Liver (tissue), 9 donors: Measurements from ENCODE around the gene AKR7A2. TPM values are rescaled to one million over a fixed set of nuclear protein-coding genes. Genes with fewer than 3 reads are reported as not detected.

Experiments
- DNase-seq: peaks from one replicate; pipeline ENCODE4 v3.0.0-alpha.2; 2017; ENCODE audit warnings: low spot score
- H3K27ac ChIP-seq, 2 donors: one replicate each; pipeline ENCODE4 v1.7.0; 2013; ENCODE audit warnings: inconsistent platforms in 2 of 2, low read length in 2 of 2, control low read depth in 1 of 2, low read depth in 1 of 2, mild to moderate bottlenecking in 1 of 2
- H3K27me3 ChIP-seq, 4 donors: one replicate each; pipeline versions ENCODE4 v1.6.1 to v1.7.0; 2013; ENCODE audit warnings: low read length in 3 of 4, inconsistent platforms in 1 of 4, mild to moderate bottlenecking in 1 of 4, moderate library complexity in 1 of 4; ENCODE audit not compliant: control insufficient read depth in 4 of 4, insufficient read depth in 4 of 4
- H3K36me3 ChIP-seq, 4 donors: one replicate each; pipeline versions ENCODE4 v1.6.1 to v1.7.0; 2013; ENCODE audit warnings: low read length in 3 of 4, mild to moderate bottlenecking in 3 of 4, low read depth in 1 of 4, moderate library complexity in 1 of 4; ENCODE audit not compliant: control insufficient read depth in 4 of 4, insufficient read depth in 3 of 4
- H3K4me1 ChIP-seq, 4 donors: one replicate each; pipeline versions ENCODE4 v1.6.1 to v1.7.0; 2013; ENCODE audit warnings: low read length in 3 of 4, mild to moderate bottlenecking in 3 of 4, moderate library complexity in 1 of 4; ENCODE audit not compliant: control insufficient read depth in 4 of 4, insufficient read depth in 4 of 4
- H3K4me3 ChIP-seq, 3 donors: one replicate each; pipeline versions ENCODE4 v1.6.1 to v1.7.0; 2013; ENCODE audit warnings: low read length in 3 of 3, control low read depth in 1 of 3, low read depth in 1 of 3, mild to moderate bottlenecking in 1 of 3
- H3K9ac ChIP-seq, 2 donors: one replicate each; pipeline ENCODE4 v1.7.0; 2013; ENCODE audit warnings: low read length in 2 of 2, mild to moderate bottlenecking in 2 of 2, moderate library complexity in 2 of 2, control low read depth in 1 of 2, low read depth in 1 of 2
- H3K9me3 ChIP-seq, 4 donors: one replicate each; pipeline versions ENCODE4 v1.6.1 to v1.7.0; 2013; ENCODE audit warnings: low read length in 3 of 4; ENCODE audit not compliant: control insufficient read depth in 4 of 4
- EGR1 ChIP-seq, 2 donors: IDR thresholded peaks; 2 replicates each; pipeline ENCODE4 v1.6.1; 2016 to 2018; ENCODE audit warnings: antibody characterized with exemption in 2 of 2, low read depth in 2 of 2
- FOXA1 ChIP-seq: IDR thresholded peaks from 2 replicates; pipeline ENCODE4 v1.6.1; 2016; ENCODE audit warnings: antibody characterized with exemption
- FOXA2 ChIP-seq: IDR thresholded peaks from 2 replicates; pipeline ENCODE4 v1.6.1; 2016; ENCODE audit warnings: antibody characterized with exemption
- GABPA ChIP-seq, 2 donors: IDR thresholded peaks in 1 of 2; conservative IDR thresholded peaks in 1 of 2; 2 replicates each; pipeline ENCODE4 v1.6.1; 2016; ENCODE audit warnings: antibody characterized with exemption in 2 of 2, mild to moderate bottlenecking in 1 of 2, moderate library complexity in 1 of 2
- HNF4A ChIP-seq, 2 donors: conservative IDR thresholded peaks; 2 replicates each; pipeline ENCODE4 v1.6.1; 2016; ENCODE audit warnings: antibody characterized with exemption in 2 of 2, mild to moderate bottlenecking in 2 of 2
- HNF4G ChIP-seq: IDR thresholded peaks from 2 replicates; pipeline ENCODE4 v1.6.1; 2016; ENCODE audit warnings: antibody characterized with exemption
- JUND ChIP-seq, 2 donors: IDR thresholded peaks; 2 replicates each; pipeline ENCODE4 v1.6.1; 2016; ENCODE audit warnings: antibody characterized with exemption in 2 of 2
- NR2F2 ChIP-seq: IDR thresholded peaks from 2 replicates; pipeline ENCODE4 v1.6.1; 2016; ENCODE audit warnings: antibody characterized with exemption
- RXRA ChIP-seq, 2 donors: IDR thresholded peaks; 2 replicates each; pipeline ENCODE4 v1.6.1; 2017 to 2018; ENCODE audit warnings: antibody characterized with exemption in 2 of 2, mild to moderate bottlenecking in 1 of 2
- SP1 ChIP-seq: IDR thresholded peaks from 2 replicates; pipeline ENCODE4 v1.6.1; 2018; ENCODE audit warnings: antibody characterized with exemption, mild to moderate bottlenecking
- TAF1 ChIP-seq: conservative IDR thresholded peaks from 2 replicates; pipeline ENCODE4 v1.6.1; 2016; ENCODE audit warnings: antibody characterized with exemption, mild to moderate bottlenecking
- WGBS: extraction: QIAGEN DNeasy Blood & Tissue Kit; methylation state at CpG from one replicate; pipeline ENCODE4 v1.1.7; 2013; 5-methylcytosine and 5-hydroxymethylcytosine counted together
- polyA plus RNA-seq, 2 donors: library from polyadenylated mRNA; stranded (reverse) in 1 of 2; unstranded in 1 of 2; fragments of 200-250 nt in 1 of 2; fragments of >200 nt in 1 of 2; fragmentation: Nextera tagmentation in 1 of 2; extraction: Ambion mirVana in 1 of 2; gene quantifications; one replicate each; pipeline versions ENCODE4 v1.2.1 to v1.2.3, GENCODE V29; 2013 to 2015
- total RNA-seq, 2 donors: library from RNA; depleted of rRNA; stranded (reverse); fragments of >200 nt; gene quantifications; one replicate each; pipeline ENCODE4 v1.2.3, GENCODE V29; 2014
- TF ChIP-seq, protein P1 (sequence below): fragments of 150-350 bp; IDR thresholded peaks from 2 replicates; pipeline ENCODE4 v1.5.1; 2017; ENCODE audit warnings: improper control_type of control experiment, low read depth, low read length; ENCODE audit not compliant: missing input control
- TF ChIP-seq, protein P2 (sequence below): IDR thresholded peaks from 2 replicates; pipeline ENCODE4 v1.6.1; 2016; ENCODE audit warnings: antibody characterized with exemption
- TF ChIP-seq, protein P3 (sequence below): IDR thresholded peaks from 2 replicates; pipeline ENCODE4 v1.6.1; 2016; ENCODE audit warnings: antibody characterized with exemption, mild to moderate bottlenecking
- donor health status: healthy.
- donor health status: healthy.
- donor health status: healthy.
- donor health status: healthy.
- donor health status: healthy.

The AKR7A2 gene
- total and polyA plus RNA-seq, 4 donors = 41.4 to 63.2 (median 49.8) TPM

DNA sequence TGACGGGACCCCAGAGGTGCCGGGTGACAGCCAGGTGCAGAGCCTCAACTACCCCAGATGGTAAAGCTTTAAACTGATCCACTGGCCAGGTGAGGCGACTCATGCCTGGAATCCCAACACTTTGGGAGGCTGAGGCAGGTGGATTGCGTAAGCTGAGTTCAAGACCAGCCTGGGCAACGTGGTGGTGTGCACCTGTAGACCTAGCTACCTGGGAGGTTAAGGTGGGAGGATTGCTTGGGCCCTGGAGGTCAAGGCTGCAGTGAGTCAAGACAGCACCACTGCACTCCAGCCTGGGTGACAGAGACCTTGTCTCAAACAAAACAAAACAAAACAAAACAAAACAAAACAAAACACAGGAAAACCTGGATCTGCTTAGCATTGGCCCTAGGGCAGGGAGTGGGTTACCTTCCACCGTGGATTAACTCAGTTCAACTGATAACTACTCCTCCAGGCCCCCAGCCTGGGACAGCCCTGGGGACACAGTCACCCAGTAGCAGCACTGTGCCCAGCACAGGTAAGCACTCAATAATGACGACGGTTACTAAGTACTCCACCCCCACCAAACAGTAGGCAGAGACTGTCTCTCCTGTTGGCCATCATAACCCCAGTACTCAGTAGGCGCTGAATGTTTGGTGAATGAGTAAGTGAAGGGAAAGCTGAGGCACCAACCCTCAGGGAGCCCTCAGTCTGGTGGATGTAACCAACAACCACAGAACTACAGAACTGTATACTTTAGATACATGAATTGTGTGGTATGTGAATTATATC is 21.8 kb upstream of the AKR7A2 start (continued):
- no peak for TF ChIP-seq GABPA (IDR thresholded peaks at IDR 0.05 in 1 of 2, conservative IDR thresholded peaks at IDR 0.05 in 1 of 2)
- TF ChIP-seq, protein P1, sequence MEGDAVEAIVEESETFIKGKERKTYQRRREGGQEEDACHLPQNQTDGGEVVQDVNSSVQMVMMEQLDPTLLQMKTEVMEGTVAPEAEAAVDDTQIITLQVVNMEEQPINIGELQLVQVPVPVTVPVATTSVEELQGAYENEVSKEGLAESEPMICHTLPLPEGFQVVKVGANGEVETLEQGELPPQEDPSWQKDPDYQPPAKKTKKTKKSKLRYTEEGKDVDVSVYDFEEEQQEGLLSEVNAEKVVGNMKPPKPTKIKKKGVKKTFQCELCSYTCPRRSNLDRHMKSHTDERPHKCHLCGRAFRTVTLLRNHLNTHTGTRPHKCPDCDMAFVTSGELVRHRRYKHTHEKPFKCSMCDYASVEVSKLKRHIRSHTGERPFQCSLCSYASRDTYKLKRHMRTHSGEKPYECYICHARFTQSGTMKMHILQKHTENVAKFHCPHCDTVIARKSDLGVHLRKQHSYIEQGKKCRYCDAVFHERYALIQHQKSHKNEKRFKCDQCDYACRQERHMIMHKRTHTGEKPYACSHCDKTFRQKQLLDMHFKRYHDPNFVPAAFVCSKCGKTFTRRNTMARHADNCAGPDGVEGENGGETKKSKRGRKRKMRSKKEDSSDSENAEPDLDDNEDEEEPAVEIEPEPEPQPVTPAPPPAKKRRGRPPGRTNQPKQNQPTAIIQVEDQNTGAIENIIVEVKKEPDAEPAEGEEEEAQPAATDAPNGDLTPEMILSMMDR = no peak

DNA sequence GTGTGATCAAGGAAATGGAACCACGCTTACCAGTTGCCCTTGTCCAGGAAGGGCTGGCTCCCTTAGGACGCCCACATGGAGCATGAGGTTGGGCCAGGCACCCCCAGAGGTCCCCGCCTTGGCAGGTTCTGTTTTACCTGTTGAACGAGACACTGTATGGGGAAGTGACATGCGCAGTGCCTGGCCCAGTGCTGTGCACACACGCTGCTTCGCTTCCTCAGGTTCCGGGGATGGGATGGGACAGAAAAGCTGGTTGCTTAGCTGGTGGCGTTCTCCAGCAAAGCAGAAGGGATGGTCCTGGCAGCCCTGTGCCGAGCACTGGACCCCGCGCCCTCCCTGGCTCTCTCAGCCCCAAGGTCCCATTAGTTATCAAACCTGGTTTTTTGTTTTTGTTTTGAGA is 20.9 kb upstream of the AKR7A2 start:
- Histone ChIP-seq H3K9me3 (no peaks in the 10 kb centered on the region), H3K4me1 (peaks cover 0 to 3% (median 1%) of the 10 kb centered on the region in 4 donors), H3K36me3 (peaks cover 0 to 27% (median 6%) of the 10 kb centered on the region in 4 donors), H3K9ac (no peak overlapping the region), H3K27me3 (no peaks in the 10 kb centered on the region), H3K27ac (no peak overlapping the region), H3K4me3 (no peak overlapping the region)
- WGBS = 93% methylated on average over 12 of the region's 12 CpGs
- TF ChIP-seq FOXA1 (no peak), SP1 (no peak), GABPA (IDR thresholded peaks at IDR 0.05 in 1 of 2, conservative IDR thresholded peaks at IDR 0.05 in 1 of 2) (no peak), RXRA (IDR thresholded peaks at IDR 0.05) (no peak), EGR1 (IDR thresholded peaks at IDR 0.05; ENCODE audit: low read depth in 2 of 2) (no peak), FOXA2 (no peak), JUND (IDR thresholded peaks at IDR 0.05) (no peak), TAF1 (no peak)
- TF ChIP-seq, protein P2, sequence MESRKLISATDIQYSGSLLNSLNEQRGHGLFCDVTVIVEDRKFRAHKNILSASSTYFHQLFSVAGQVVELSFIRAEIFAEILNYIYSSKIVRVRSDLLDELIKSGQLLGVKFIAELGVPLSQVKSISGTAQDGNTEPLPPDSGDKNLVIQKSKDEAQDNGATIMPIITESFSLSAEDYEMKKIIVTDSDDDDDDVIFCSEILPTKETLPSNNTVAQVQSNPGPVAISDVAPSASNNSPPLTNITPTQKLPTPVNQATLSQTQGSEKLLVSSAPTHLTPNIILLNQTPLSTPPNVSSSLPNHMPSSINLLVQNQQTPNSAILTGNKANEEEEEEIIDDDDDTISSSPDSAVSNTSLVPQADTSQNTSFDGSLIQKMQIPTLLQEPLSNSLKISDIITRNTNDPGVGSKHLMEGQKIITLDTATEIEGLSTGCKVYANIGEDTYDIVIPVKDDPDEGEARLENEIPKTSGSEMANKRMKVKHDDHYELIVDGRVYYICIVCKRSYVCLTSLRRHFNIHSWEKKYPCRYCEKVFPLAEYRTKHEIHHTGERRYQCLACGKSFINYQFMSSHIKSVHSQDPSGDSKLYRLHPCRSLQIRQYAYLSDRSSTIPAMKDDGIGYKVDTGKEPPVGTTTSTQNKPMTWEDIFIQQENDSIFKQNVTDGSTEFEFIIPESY = no peak
- no peak for DNase-seq

DNA sequence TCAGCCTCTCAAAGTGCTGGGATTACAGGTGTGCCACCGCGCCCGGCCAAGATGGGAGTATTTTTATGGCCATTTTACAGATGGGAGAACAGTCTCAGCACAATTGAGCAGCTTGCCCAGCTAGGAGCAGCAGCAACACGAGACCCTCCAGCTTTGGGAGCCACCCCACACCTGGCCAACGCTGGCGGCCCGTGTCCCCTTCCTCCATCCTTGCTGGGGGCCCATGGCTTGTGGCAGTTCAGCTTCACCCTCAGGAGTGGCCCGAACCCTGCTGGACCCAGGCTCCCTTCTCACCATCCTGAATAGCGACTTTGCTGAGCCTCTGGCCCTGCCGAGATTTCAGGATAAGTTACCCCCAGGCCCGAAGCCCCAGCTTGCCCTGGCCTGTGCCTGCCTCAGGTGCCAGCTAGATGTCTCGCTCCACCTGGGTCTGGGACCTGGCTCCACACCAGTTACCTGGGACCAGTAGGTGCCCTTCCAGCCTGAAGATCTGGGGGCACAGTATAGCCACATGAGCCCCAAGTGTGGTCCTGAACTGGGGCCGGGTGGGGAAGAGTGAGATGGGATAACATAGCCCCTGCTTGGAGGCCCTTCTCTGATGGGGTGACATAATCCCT is 19.4 kb upstream of the AKR7A2 start:
- WGBS = 90% methylated on average over 13 of the region's 13 CpGs
- no peak overlapping the region for H3K9ac ChIP-seq
- no peaks in the 10 kb centered on the region for H3K9me3 ChIP-seq
- no peaks in the 10 kb centered on the region for H3K4me1 ChIP-seq
- no peak overlapping the region for H3K4me3 ChIP-seq
- DNase-seq = no peak
- H3K27ac ChIP-seq = no peak overlapping the region
- no peaks in the 10 kb centered on the region for H3K27me3 ChIP-seq
- TF ChIP-seq HNF4A (conservative IDR thresholded peaks at IDR 0.05) (no peak), FOXA1 (no peak), JUND (IDR thresholded peaks at IDR 0.05) (no peak), GABPA (IDR thresholded peaks at IDR 0.05 in 1 of 2, conservative IDR thresholded peaks at IDR 0.05 in 1 of 2) (no peak), HNF4G (no peak), EGR1 (IDR thresholded peaks at IDR 0.05; ENCODE audit: low read depth in 2 of 2) (no peak), NR2F2 (no peak)
- TF ChIP-seq, protein P3, sequence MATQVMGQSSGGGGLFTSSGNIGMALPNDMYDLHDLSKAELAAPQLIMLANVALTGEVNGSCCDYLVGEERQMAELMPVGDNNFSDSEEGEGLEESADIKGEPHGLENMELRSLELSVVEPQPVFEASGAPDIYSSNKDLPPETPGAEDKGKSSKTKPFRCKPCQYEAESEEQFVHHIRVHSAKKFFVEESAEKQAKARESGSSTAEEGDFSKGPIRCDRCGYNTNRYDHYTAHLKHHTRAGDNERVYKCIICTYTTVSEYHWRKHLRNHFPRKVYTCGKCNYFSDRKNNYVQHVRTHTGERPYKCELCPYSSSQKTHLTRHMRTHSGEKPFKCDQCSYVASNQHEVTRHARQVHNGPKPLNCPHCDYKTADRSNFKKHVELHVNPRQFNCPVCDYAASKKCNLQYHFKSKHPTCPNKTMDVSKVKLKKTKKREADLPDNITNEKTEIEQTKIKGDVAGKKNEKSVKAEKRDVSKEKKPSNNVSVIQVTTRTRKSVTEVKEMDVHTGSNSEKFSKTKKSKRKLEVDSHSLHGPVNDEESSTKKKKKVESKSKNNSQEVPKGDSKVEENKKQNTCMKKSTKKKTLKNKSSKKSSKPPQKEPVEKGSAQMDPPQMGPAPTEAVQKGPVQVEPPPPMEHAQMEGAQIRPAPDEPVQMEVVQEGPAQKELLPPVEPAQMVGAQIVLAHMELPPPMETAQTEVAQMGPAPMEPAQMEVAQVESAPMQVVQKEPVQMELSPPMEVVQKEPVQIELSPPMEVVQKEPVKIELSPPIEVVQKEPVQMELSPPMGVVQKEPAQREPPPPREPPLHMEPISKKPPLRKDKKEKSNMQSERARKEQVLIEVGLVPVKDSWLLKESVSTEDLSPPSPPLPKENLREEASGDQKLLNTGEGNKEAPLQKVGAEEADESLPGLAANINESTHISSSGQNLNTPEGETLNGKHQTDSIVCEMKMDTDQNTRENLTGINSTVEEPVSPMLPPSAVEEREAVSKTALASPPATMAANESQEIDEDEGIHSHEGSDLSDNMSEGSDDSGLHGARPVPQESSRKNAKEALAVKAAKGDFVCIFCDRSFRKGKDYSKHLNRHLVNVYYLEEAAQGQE = no peak
- TF ChIP-seq, protein P2 = no peak
- peaks cover 4 to 41% (median 7%) of the 10 kb centered on the region in 4 donors for H3K36me3 ChIP-seq
